Stromal cell of bone marrow (primary cell): ENCODE results near the gene GJA4.
A peak's percentile ranks its signal among the peaks of the same experiment; 100 is the strongest.
"Not testable (repeated sequence)": the region's sequence is repeated elsewhere in the genome, so short reads cannot be mapped to it uniquely, and the experiment has no call there.

Source experiments
- DNase-seq: peaks from one replicate; pipeline ENCODE4 v3.0.0-alpha.2; 2012; ENCODE audit warnings: low read depth

Gene GJA4

DNA sequence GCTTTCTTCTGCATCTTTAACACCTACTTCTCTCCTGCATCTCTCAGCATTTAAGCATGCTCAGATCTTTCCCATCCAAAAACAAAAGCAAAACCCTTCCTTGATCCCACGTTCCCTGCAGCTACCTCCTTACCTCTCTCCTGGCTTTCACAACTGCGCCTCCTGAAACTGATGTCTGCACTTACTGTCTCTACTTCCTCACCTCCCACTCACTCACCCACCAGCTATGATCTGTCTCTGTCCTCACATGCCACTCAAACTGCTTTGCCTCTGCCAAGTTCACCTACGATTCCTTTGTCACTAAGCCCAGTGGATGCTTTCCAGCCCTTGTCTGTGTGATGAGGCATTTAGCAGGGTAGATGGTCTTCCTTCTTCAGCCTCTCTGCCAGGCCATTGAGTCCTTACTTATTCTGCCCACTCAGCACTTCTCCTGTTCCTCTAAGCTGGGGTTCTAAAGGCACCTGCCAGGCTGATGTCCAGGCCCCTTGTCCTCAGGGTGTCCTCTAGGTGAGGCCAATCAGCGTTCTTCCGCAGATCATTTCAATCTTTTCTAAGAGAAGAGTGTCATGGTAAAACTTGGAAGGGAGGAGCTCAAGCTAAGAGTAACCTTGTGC is 21.8 kb upstream of the GJA4 start:
- DNase-seq, result no peak

DNA sequence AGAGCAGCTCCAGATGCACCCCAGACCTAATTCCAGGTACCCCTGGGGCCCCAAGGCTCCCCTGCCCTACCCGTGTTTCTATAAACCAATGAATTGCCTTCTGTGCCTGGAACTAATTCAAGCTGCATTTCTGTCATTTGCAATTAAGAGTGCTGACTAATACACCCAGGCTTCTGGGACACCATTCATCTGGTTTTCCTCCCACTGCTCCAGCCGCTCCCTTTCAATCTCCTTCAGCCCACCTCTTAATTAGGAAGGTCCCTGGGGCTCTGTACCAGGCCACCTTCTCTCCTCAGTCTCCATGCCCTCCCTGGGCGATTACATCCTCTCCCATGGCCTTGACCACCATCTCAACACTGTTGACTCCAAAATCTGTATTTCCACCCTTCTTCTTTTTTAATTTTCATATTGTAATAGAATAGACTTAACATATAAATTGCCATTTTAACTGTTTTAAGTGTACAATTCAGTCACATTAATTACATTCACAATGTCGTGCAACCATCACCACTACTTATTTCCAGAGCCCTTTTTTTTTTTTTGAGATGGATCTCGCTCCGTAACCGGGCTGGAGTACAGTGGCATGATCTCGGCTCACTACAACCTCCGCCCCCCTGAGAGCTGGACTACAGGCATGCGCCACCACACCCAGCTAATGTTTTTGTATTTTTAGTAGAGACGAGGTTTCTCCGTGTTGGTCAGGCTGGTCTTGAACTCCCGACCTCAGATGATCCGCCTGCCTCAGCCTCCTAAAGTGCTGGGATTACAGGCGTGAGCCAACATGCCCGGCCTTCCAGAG is 21.0 kb upstream of the GJA4 start:
- no peak for DNase-seq

GRCh38 chr1:34773114-34773513 is 19.7 kb upstream of the GJA4 start:
- DNase-seq, result not testable (repeated sequence)

- DNase-seq, result no peak
Observed at GRCh38 chr1:34774957-34775356, 17.8 kb upstream of the GJA4 start.

GRCh38 chr1:34776911-34777310 is 15.9 kb upstream of the GJA4 start:
- DNase-seq, result no peak

- DNase-seq, result no peak
Observed at GRCh38 chr1:34777519-34778321, 15.1 kb upstream of the GJA4 start.

DNA sequence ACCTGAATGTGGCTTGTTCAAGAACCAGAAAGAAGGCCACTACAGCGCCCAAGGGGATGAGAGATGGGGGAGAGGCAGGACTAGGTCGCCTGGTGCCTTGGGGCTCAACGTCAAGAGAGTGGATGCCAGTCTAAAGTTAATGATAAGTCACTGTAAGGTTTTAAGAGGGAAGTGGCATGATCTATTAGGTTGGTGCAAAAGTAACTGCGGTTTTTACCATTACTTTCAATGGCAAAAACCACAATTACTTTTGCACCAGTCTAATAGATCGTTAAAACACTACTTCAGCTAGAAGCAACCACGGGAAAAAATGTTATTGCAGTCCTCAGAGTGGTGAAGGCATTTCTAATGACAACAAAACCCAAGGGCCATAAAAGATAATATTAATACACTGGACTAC is 14.4 kb upstream of the GJA4 start:
- DNase-seq, result no peak

DNA sequence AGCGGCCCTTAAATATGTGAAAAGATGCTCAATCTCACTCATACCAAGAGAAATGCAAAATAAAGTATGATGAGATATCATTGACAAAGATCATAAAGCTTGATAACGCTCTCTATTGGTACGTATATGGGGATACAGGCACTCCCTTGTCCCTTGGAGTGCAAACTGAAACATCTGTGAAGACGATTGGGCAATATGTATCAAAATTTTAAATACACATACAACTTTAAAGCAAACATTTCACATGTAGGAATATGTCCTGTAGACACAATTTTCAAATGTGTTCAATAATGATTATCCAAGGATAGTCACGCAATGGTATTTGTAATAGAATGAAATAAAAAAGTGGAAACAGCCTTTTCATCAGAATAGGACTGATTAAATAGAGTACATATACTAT is 13.8 kb upstream of the GJA4 start:
- DNase-seq, result no peak

GRCh38 chr1:34779526-34779925 is 13.3 kb upstream of the GJA4 start:
- DNase-seq, result no peak

DNA sequence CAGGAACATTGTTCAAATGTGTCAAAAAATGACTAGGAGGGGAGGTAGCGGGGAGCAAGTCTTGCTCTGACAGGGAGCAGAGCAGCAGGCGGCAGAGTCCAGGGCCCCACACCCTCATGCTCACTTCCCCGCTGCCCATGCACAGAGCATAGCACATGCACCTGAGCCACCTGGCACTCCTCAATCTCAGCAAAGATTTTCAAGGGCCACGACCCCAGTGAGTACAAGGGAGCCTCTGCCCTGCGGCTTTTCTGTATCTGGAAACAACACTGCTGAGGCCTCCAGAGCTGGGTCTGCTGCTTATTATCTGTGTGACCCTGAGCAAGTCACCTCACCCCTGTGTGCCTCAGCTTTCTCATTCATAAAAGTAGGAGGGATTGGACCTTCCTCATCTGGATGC is 12.8 kb upstream of the GJA4 start:
- DNase-seq, result no peak

- no peak for DNase-seq
Observed at GRCh38 chr1:34780528-34780927, 12.3 kb upstream of the GJA4 start.

GRCh38 chr1:34781071-34781843 is 11.5 kb upstream of the GJA4 start, which contains the start of gene GJB3:
GJB3 (plus strand) TSS chr1:34781214; CDS start chr1:34784763, 3,549 bp downstream.
- no peak for DNase-seq

DNA sequence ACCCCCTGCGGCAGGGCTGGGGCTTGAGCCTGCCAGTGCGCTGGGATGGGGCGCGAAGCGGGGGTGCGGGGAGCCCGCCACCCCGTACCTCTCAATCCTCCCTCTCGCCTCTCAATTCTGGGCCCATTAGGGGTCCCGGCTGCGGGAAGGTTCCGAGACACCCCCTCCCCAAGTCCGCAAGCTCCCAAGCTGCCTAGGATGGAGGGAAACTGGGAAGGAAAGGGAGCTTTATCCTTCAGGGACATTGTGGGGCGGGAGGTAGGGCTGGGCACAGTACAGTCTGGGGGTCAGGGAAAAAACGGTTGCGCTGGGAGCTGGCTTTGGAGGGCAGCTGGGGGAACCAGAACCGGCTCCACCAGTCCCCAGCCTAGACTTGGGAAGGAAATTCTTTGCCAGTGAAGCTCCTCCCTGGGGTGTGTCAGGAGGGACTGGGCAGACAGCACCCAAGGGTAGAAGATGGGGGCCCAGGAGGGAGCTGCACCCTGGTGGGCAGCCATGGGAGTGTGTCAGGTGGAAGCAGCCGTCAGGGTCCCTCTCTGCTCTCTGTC is 10.9 kb upstream of the GJA4 start:
- DNase-seq, result no peak

- DNase-seq, result no peak
Observed at GRCh38 chr1:34784751-34785221, 8.0 kb upstream of the GJA4 start.

- no peak for DNase-seq
Observed at GRCh38 chr1:34785231-34785874, 7.4 kb upstream of the GJA4 start.

GRCh38 chr1:34785875-34786470 is 6.8 kb upstream of the GJA4 start:
- no peak for DNase-seq

DNA sequence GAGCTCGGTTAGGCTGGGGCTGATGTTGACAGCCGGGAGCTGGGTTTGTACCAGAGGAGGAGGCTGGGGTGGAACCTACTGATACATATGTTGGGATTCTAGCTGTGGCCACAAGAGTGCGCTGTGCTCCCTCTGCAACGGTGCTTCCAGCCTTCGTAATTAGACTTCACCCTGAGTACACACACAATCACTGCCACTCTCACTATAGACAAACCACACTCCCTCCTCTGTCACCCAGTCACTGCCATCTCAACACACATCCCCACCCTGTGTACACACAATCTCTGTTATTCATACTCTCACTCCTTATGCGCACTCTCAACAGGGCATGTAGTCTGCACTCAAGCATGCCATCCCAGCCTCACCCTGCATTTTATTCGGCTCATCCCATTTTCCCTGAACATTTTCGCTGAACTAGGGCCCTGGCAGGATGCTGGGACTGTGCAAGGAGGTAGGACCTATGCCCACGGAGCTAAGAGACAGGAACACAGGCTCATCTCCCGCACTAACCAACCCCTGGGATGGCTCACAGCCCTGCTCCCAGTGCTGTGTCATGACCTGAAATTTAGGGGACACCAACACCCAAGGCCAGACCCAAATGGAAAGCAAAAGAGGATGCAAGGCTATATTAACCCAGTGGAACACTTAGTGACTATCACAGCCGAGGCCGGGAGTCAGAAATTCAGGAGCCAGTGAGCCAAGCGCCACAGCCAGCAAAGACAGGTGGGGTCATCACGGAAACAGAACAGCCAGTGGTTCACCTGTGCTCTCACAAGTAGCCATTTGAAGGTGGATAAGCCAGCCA is 6.1 kb upstream of the GJA4 start:
- DNase-seq, result peak; percentile 51

GRCh38 chr1:34787461-34788420 is 5.1 kb upstream of the GJA4 start:
- DNase-seq, result no peak

GRCh38 chr1:34790985-34791384 is 1.8 kb upstream of the GJA4 start:
- DNase-seq, result no peak
